Measurements from ENCODE around the gene CEBPZ. TPM values are rescaled to one million over a fixed set of nuclear protein-coding genes. Genes with fewer than 3 reads are reported as not detected.
A peak's percentile ranks its signal among the peaks of the same experiment; 100 is the strongest.
"Not testable (repeated sequence)": the region's sequence is repeated elsewhere in the genome, so short reads cannot be mapped to it uniquely, and the experiment has no call there.

CEBPZ gene
- polyA plus RNA-seq (ENCODE audit: insufficient read length in 3 of 3): 100 to 1,000 TPM in 1 of 3 donors, 10 to 100 TPM in 2; 98.8 to 109 (median 99.8) TPM

GRCh38 chr2:37231241-37232130 is at the start of gene CEBPZ, which contains the start of gene NDUFAF7:
Gene CEBPZ (minus strand): TSS chr2:37231596. CDS start chr2:37231567, 29 bp downstream.
Gene NDUFAF7 (plus strand): TSS chr2:37231658. CDS start chr2:37231706, 48 bp downstream.
- peak; percentile 77 to 87 (median 87) for DNase-seq (ENCODE audit: low read depth in 3 of 3, low spot score in 2 of 3)

- no peak for DNase-seq (ENCODE audit: low read depth in 3 of 3, low spot score in 2 of 3)
Observed at GRCh38 chr2:37276291-37276690, 44.9 kb upstream of the CEBPZ start.

GRCh38 chr2:37274359-37274965 is 43.1 kb upstream of the CEBPZ start:
- DNase-seq (ENCODE audit: low read depth in 3 of 3, low spot score in 2 of 3): no peak

- no peak for DNase-seq (ENCODE audit: low read depth in 3 of 3, low spot score in 2 of 3)
Observed at GRCh38 chr2:37271376-37272067, 40.1 kb upstream of the CEBPZ start.

GRCh38 chr2:37268111-37268510 is 36.7 kb upstream of the CEBPZ start:
- DNase-seq (ENCODE audit: low read depth in 3 of 3, low spot score in 2 of 3): no peak

- no peak for DNase-seq (ENCODE audit: low read depth in 3 of 3, low spot score in 2 of 3)
Observed at GRCh38 chr2:37267685-37268084, 36.3 kb upstream of the CEBPZ start.

GRCh38 chr2:37263839-37264238 is 32.4 kb upstream of the CEBPZ start:
- DNase-seq (ENCODE audit: low read depth in 3 of 3, low spot score in 2 of 3): no peak

- no peak for DNase-seq (ENCODE audit: low read depth in 3 of 3, low spot score in 2 of 3)
Observed at GRCh38 chr2:37262522-37262921, 31.1 kb upstream of the CEBPZ start.

- no peak for DNase-seq (ENCODE audit: low read depth in 3 of 3, low spot score in 2 of 3)
Observed at GRCh38 chr2:37250869-37251740, 19.7 kb upstream of the CEBPZ start.

GRCh38 chr2:37246205-37246604 is 14.8 kb upstream of the CEBPZ start:
- no peak for DNase-seq (ENCODE audit: low read depth in 3 of 3, low spot score in 2 of 3)

- no peak for DNase-seq (ENCODE audit: low read depth in 3 of 3, low spot score in 2 of 3)
Observed at GRCh38 chr2:37244755-37245154, 13.4 kb upstream of the CEBPZ start.

- DNase-seq (ENCODE audit: low read depth in 3 of 3, low spot score in 2 of 3): no peak
Observed at GRCh38 chr2:37244017-37244416, 12.6 kb upstream of the CEBPZ start.

- DNase-seq (ENCODE audit: low read depth in 3 of 3, low spot score in 2 of 3): no peak
Observed at GRCh38 chr2:37243435-37243834, 12.0 kb upstream of the CEBPZ start.

- peak in 2 of 3 donors; percentile 17 to 21 for DNase-seq (ENCODE audit: low read depth in 3 of 3, low spot score in 2 of 3)
Observed at GRCh38 chr2:37232131-37232933, 936 bp upstream of the CEBPZ start.

GRCh38 chr2:37230581-37230980 is 815 bp downstream of the CEBPZ start:
- DNase-seq (ENCODE audit: low read depth in 3 of 3, low spot score in 2 of 3): no peak

- DNase-seq (ENCODE audit: low read depth in 3 of 3, low spot score in 2 of 3): no peak
Observed at GRCh38 chr2:37228788-37229187, 2.6 kb downstream of the CEBPZ start.

- no peak for DNase-seq (ENCODE audit: low read depth in 3 of 3, low spot score in 2 of 3)
Observed at GRCh38 chr2:37226863-37227262, 4.5 kb downstream of the CEBPZ start.

GRCh38 chr2:37225129-37225528 is 6.3 kb downstream of the CEBPZ start:
- not testable (repeated sequence) for DNase-seq (ENCODE audit: low read depth in 3 of 3, low spot score in 2 of 3)

GRCh38 chr2:37224063-37224462 is 7.3 kb downstream of the CEBPZ start:
- no peak for DNase-seq (ENCODE audit: low read depth in 3 of 3, low spot score in 2 of 3)

Measured in right renal cortex interstitium (tissue), 3 donors.